ENCODE data around the gene KIAA0408. TPM values are rescaled to one million over a fixed set of nuclear protein-coding genes. Genes with fewer than 3 reads are reported as not detected.

Gene KIAA0408
- total and polyA plus RNA-seq, 9 donors: 1.8 to 7.4 (median 4.0) TPM

DNA sequence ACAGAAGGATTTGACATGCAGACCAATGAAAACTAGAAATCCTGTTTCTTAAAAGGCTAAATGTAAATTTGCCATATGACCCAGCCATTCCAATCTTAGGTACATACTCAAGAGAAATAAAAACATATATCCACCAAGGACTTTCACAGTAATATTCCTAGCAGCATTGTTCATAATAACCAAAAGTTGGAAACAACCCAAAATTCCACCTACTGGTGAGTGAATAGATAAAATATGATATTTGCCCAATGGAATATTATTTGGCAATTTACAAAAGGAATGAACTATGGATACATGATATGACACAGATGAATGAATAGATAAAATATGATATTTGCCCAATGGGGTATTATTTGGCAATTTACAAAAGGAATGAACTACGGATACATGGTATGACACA, 37.3 kb upstream of the KIAA0408 start:
- intact Hi-C loops (cut with DNase I): no loop called here

DNA sequence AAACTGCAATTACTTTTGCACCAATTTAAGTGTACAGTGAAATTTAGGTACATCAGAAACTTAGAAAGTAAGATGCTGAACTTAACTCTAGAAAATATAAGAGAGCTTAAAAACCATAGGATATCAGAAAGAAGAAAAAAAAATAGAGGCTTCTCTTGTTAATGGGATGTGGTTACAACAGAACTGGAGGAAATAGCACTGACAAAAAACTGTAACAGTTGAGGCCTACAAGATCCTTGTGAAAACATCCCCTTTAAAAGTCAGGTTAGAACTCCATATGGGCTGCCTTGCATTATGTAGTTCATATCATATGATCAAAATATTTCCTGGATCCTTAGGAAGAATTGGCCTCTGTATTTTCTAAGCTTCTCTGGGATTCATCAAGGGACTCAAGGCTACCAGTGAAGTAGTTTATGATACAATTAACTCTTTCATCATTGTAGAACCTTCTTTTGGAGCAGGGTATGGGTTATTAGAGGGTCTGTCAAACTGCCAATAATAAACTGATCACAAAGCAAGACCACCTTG, 35.1 kb upstream of the KIAA0408 start:
- no peak overlapping the region for H3K4me3 ChIP-seq
- H3K4me1 ChIP-seq (ENCODE audit: insufficient read depth): no peaks in the 10 kb centered on the region
- H3K27ac ChIP-seq: no peak overlapping the region
- no peaks in the 10 kb centered on the region for H3K9me3 ChIP-seq
- DNase-seq: no peak
- no peaks in the 10 kb centered on the region for H3K27me3 ChIP-seq
- intact Hi-C loops (cut with DNase I): no loop called here
- no peak for TF ChIP-seq EP300 (IDR thresholded peaks at IDR 0.05)
- TF ChIP-seq, protein P1, sequence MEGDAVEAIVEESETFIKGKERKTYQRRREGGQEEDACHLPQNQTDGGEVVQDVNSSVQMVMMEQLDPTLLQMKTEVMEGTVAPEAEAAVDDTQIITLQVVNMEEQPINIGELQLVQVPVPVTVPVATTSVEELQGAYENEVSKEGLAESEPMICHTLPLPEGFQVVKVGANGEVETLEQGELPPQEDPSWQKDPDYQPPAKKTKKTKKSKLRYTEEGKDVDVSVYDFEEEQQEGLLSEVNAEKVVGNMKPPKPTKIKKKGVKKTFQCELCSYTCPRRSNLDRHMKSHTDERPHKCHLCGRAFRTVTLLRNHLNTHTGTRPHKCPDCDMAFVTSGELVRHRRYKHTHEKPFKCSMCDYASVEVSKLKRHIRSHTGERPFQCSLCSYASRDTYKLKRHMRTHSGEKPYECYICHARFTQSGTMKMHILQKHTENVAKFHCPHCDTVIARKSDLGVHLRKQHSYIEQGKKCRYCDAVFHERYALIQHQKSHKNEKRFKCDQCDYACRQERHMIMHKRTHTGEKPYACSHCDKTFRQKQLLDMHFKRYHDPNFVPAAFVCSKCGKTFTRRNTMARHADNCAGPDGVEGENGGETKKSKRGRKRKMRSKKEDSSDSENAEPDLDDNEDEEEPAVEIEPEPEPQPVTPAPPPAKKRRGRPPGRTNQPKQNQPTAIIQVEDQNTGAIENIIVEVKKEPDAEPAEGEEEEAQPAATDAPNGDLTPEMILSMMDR (IDR thresholded peaks at IDR 0.05): no peak
- TF ChIP-seq POLR2A (IDR thresholded peaks at IDR 0.05): no peak
- H3K36me3 ChIP-seq: no peaks in the 10 kb centered on the region

More for the DNA sequence above, 37.3 kb upstream of the KIAA0408 start:
- no peak for TF ChIP-seq POLR2A (IDR thresholded peaks at IDR 0.05)
- Histone ChIP-seq H3K27ac (no peak overlapping the region), H3K27me3 (no peaks in the 10 kb centered on the region), H3K9me3 (no peaks in the 10 kb centered on the region), H3K4me1 (ENCODE audit: insufficient read depth) (no peaks in the 10 kb centered on the region), H3K4me3 (no peak overlapping the region), H3K36me3 (no peaks in the 10 kb centered on the region)
- DNase-seq: no peak
- 91 to 94% (median 94%) methylated on average over 1 of the region's 1 CpG for WGBS, 3 donors

DNA sequence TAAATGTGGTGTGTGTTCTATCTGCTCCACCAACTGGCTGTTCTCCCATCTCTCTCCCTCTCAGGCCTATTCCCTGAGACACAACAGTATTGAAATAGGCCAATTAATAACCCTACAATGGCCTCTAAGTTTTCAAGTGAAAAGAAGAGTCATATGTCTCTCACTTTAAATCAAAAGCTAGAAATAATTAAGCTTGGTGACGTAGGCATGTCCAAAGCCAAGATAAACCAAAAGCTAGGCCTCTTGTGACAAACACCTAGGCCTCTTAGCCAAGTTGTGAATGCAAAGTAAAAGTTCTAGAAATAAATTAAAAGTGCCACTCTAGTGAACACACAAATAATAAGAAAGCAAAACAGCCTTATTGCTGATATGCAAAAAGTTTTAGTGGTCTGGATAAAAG, 30.1 kb upstream of the KIAA0408 start:
- no peak overlapping the region for H3K4me3 ChIP-seq
- DNase-seq: no peak
- H3K36me3 ChIP-seq: no peaks in the 10 kb centered on the region
- H3K9me3 ChIP-seq: no peaks in the 10 kb centered on the region
- no peak overlapping the region for H3K27ac ChIP-seq
- 90 to 96% (median 92%) methylated on average over 1 of the region's 1 CpG for WGBS, 3 donors
- no peak for TF ChIP-seq POLR2A (IDR thresholded peaks at IDR 0.05)
- no peak for TF ChIP-seq EP300 (IDR thresholded peaks at IDR 0.05)
- TF ChIP-seq, protein P1 (IDR thresholded peaks at IDR 0.05): no peak
- intact Hi-C loops (cut with DNase I): loop anchor here in 1 of 4 donors (10.0 kb wide), 1 partner anchor 46 kb away; no protein-coding TSS in a partner anchor
- no peaks in the 10 kb centered on the region for H3K27me3 ChIP-seq
- H3K4me1 ChIP-seq (ENCODE audit: insufficient read depth): no peaks in the 10 kb centered on the region

DNA sequence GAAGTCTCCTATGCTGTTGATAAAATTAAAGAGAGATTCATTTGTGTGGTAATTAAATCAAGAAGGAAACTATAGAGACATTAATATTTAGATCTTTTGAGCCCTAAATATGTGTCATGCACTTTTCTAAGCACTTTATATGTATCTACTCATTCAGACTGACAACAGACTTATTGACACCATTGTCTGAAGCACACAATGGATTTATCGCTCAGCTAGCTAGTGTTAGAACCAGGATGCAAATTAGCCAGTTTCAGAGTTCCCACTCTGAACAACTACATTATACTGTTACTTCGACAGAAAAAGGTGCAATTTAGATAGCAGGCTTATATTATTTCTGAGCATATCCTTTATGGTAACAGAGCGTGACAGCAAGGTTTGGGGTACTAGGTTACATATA, 27.7 kb upstream of the KIAA0408 start:
- H3K36me3 ChIP-seq: no peaks in the 10 kb centered on the region
- no peaks in the 10 kb centered on the region for H3K27me3 ChIP-seq
- DNase-seq: no peak
- no peak overlapping the region for H3K4me3 ChIP-seq
- 92 to 97% (median 96%) methylated on average over 3 of the region's 3 CpGs for WGBS, 3 donors
- peaks cover 5% of the 10 kb centered on the region for H3K4me1 ChIP-seq (ENCODE audit: insufficient read depth)
- TF ChIP-seq, protein P1 (IDR thresholded peaks at IDR 0.05): no peak
- no peak for TF ChIP-seq EP300 (IDR thresholded peaks at IDR 0.05)
- no peak for TF ChIP-seq POLR2A (IDR thresholded peaks at IDR 0.05)
- no peak overlapping the region for H3K27ac ChIP-seq
- H3K9me3 ChIP-seq: no peaks in the 10 kb centered on the region
- intact Hi-C loops (cut with DNase I): loop anchor here in 1 of 4 donors (10.0 kb wide), 1 partner anchor 48 kb away; no protein-coding TSS in a partner anchor

DNA sequence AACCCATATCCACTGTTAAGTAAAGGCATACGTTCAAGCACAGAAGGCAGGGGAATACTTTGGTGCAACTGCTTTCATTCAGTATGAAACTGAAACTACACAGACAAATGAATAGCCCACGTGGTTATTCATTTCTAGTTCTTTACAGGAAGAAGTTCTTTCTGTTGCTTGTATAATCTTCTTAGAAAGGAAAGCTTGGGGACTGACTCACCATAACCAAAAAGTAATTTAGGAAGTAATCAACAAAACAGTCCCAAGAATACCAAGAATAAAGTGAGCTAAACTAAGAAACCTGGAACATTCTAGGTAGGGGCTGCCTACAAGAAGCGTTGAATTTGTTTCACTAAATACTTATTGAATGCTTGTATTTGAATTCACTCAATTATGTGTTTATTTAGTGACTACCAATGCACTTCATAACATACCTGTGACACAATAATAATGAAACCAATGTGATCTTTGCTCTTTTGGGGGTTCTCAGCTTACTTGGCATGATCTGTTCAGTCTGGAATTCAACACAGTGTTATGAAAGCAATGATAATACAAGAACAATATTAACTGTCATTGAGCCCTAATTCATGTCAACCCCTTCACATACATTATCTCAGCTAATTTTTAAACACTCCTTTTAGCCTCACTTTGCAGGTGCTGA, 25.1 kb upstream of the KIAA0408 start:
- no peaks in the 10 kb centered on the region for H3K27me3 ChIP-seq
- H3K4me3 ChIP-seq: no peak overlapping the region
- no peak overlapping the region for H3K27ac ChIP-seq
- H3K9me3 ChIP-seq: no peaks in the 10 kb centered on the region
- DNase-seq: no peak
- TF ChIP-seq, protein P1 (IDR thresholded peaks at IDR 0.05): no peak
- TF ChIP-seq EP300 (IDR thresholded peaks at IDR 0.05): no peak
- no peak for TF ChIP-seq POLR2A (IDR thresholded peaks at IDR 0.05)
- intact Hi-C loops (cut with DNase I): loop anchor here in 1 of 4 donors (10.0 kb wide), 1 partner anchor 50 kb away; no protein-coding TSS in a partner anchor
- 22 to 31% (median 30%) methylated on average over 3 of the region's 3 CpGs for WGBS, 3 donors
- no peaks in the 10 kb centered on the region for H3K36me3 ChIP-seq
- H3K4me1 ChIP-seq (ENCODE audit: insufficient read depth): peaks cover 5% of the 10 kb centered on the region
